Measurements from ENCODE around the gene TBL3.

DNA sequence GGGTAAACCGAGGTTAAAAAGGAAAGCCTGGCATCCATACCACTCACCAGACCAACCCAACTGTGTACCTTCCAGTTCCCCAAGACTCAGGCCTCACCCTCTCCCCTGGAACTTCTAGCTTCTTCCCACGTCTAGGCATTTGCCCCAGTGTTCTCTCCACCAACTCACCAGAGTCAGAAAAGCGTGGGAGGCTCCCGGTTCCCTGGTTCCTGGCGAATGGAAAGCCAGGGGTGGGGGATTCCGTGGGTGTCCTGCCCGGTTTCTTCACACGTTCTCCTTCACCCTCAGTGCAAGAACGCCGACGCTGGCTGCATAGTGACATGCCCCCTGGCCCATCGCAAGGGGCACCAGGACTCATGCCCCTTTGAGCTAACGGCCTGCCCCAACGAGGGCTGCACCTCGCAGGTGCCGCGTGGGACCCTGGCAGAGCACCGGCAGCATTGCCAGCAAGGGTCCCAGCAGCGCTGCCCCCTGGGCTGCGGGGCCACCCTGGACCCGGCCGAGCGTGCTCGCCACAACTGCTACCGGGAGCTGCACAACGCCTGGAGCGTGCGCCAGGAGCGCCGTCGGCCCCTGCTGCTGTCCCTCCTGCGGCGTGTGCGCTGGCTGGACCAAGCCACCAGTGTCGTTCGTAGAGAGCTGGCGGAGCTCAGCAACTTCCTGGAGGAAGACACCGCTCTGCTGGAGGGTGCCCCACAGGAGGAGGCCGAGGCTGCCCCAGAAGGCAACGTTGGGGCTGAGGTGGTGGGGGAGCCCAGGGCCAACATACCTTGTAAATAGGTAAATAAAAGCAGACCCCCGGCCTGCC is 3.5 kb upstream of the TBL3 start:
- TF ChIP-seq, protein P1, sequence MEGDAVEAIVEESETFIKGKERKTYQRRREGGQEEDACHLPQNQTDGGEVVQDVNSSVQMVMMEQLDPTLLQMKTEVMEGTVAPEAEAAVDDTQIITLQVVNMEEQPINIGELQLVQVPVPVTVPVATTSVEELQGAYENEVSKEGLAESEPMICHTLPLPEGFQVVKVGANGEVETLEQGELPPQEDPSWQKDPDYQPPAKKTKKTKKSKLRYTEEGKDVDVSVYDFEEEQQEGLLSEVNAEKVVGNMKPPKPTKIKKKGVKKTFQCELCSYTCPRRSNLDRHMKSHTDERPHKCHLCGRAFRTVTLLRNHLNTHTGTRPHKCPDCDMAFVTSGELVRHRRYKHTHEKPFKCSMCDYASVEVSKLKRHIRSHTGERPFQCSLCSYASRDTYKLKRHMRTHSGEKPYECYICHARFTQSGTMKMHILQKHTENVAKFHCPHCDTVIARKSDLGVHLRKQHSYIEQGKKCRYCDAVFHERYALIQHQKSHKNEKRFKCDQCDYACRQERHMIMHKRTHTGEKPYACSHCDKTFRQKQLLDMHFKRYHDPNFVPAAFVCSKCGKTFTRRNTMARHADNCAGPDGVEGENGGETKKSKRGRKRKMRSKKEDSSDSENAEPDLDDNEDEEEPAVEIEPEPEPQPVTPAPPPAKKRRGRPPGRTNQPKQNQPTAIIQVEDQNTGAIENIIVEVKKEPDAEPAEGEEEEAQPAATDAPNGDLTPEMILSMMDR (IDR thresholded peaks at IDR 0.05; ENCODE audit: low read length), result no peak
- no peak for TF ChIP-seq EZH2phosphoT487 (IDR thresholded peaks at IDR 0.05; ENCODE audit: low read length)

Measured in MM.1S (cell line).